ENCODE results near the gene LRP3. TPM values are rescaled to one million over a fixed set of nuclear protein-coding genes. Genes with fewer than 3 reads are reported as not detected.
A peak's percentile ranks its signal among the peaks of the same experiment; 100 is the strongest.

The LRP3 gene
- total RNA-seq, 1 donor from 2014 or later = 13.3 TPM

GRCh38 chr19:33219261-33219815 is 25.2 kb downstream of the LRP3 start:
- Histone ChIP-seq H3K4me2 (ENCODE audit: low read length) (peak overlapping the region; percentile 23), H3K9ac (ENCODE audit: low read length) (no peak overlapping the region), H2AFZ (ENCODE audit: low read depth, low read length) (no peak overlapping the region), H3K79me2 (ENCODE audit: insufficient read depth, low read length) (no peaks in the 10 kb centered on the region), H3K4me3 (ENCODE audit: insufficient read depth, low read depth, low read length) (no peak overlapping the region), H3K36me3 (ENCODE audit: insufficient read depth, low read length) (no peaks in the 10 kb centered on the region), H4K20me1 (ENCODE audit: insufficient read depth, low read length) (peaks cover 9% of the 10 kb centered on the region), H3K4me1 (ENCODE audit: insufficient read depth, low read length) (peaks cover 5% of the 10 kb centered on the region), H3K9me3 (ENCODE audit: insufficient read depth, low read depth, low read length) (no peaks in the 10 kb centered on the region), H3K27ac (ENCODE audit: low read depth, low read length) (no peak overlapping the region), H3K27me3 (ENCODE audit: insufficient read depth, low read length) (peaks cover 20% of the 10 kb centered on the region)
- DNase-seq (ENCODE audit: low read depth) (peak; percentile 81), FAIRE-seq (no peak)
- peaks cover 3% of the 10 kb centered on the region for H3K4me1 Mint-ChIP-seq (ENCODE audit: low read depth, unreplicated experiment)
- H3K9me3 Mint-ChIP-seq (ENCODE audit: unreplicated experiment) = peaks cover 5% of the 10 kb centered on the region
- H3K27me3 Mint-ChIP-seq (ENCODE audit: low read depth, unreplicated experiment) = peaks cover 45% of the 10 kb centered on the region
- no peaks in the 10 kb centered on the region for H3K36me3 Mint-ChIP-seq (ENCODE audit: low read depth, unreplicated experiment)
- H3K4me3 Mint-ChIP-seq (ENCODE audit: unreplicated experiment) = no peak overlapping the region
- H3K27ac Mint-ChIP-seq (ENCODE audit: unreplicated experiment) = no peak overlapping the region
- TF ChIP-seq EZH2 (IDR thresholded peaks at IDR 0.05; ENCODE audit: insufficient read depth, low read length) = no peak
- peak; percentile 24 for TF ChIP-seq CTCF (IDR thresholded peaks at IDR 0.05; ENCODE audit: insufficient read depth, low read depth, low read length)

GRCh38 chr19:33220115-33220514 is 26.0 kb downstream of the LRP3 start:
- H3K79me2 ChIP-seq (ENCODE audit: insufficient read depth, low read length) = no peaks in the 10 kb centered on the region
- H3K9me3 ChIP-seq (ENCODE audit: insufficient read depth, low read depth, low read length) = no peaks in the 10 kb centered on the region
- no peak overlapping the region for H3K9ac ChIP-seq (ENCODE audit: low read length)
- no peak for DNase-seq (ENCODE audit: low read depth)
- peaks cover 5% of the 10 kb centered on the region for H3K4me1 ChIP-seq (ENCODE audit: insufficient read depth, low read length)
- H3K36me3 ChIP-seq (ENCODE audit: insufficient read depth, low read length) = no peaks in the 10 kb centered on the region
- peaks cover 28% of the 10 kb centered on the region for H3K27me3 ChIP-seq (ENCODE audit: insufficient read depth, low read length)
- FAIRE-seq = no peak
- H3K36me3 Mint-ChIP-seq (ENCODE audit: low read depth, unreplicated experiment) = peaks cover 2% of the 10 kb centered on the region
- H3K4me1 Mint-ChIP-seq (ENCODE audit: low read depth, unreplicated experiment) = peaks cover 3% of the 10 kb centered on the region
- no peak overlapping the region for H2AFZ ChIP-seq (ENCODE audit: low read depth, low read length)
- no peak overlapping the region for H3K27ac Mint-ChIP-seq (ENCODE audit: unreplicated experiment)
- peaks cover 5% of the 10 kb centered on the region for H3K9me3 Mint-ChIP-seq (ENCODE audit: unreplicated experiment)
- H4K20me1 ChIP-seq (ENCODE audit: insufficient read depth, low read length) = peaks cover 16% of the 10 kb centered on the region
- no peak overlapping the region for H3K4me3 Mint-ChIP-seq (ENCODE audit: unreplicated experiment)
- no peak overlapping the region for H3K4me3 ChIP-seq (ENCODE audit: insufficient read depth, low read depth, low read length)
- peaks cover 51% of the 10 kb centered on the region for H3K27me3 Mint-ChIP-seq (ENCODE audit: low read depth, unreplicated experiment)
- H3K27ac ChIP-seq (ENCODE audit: low read depth, low read length) = no peak overlapping the region
- no peak overlapping the region for H3K4me2 ChIP-seq (ENCODE audit: low read length)
- no peak for TF ChIP-seq EZH2 (IDR thresholded peaks at IDR 0.05; ENCODE audit: insufficient read depth, low read length)
- no peak for TF ChIP-seq CTCF (IDR thresholded peaks at IDR 0.05; ENCODE audit: insufficient read depth, low read depth, low read length)

GRCh38 chr19:33220735-33221134 is 26.6 kb downstream of the LRP3 start:
- peaks cover 3% of the 10 kb centered on the region for H3K4me1 Mint-ChIP-seq (ENCODE audit: low read depth, unreplicated experiment)
- H3K4me2 ChIP-seq (ENCODE audit: low read length) = no peak overlapping the region
- H3K9me3 ChIP-seq (ENCODE audit: insufficient read depth, low read depth, low read length) = no peaks in the 10 kb centered on the region
- H3K4me3 ChIP-seq (ENCODE audit: insufficient read depth, low read depth, low read length) = no peak overlapping the region
- FAIRE-seq = no peak
- no peaks in the 10 kb centered on the region for H3K79me2 ChIP-seq (ENCODE audit: insufficient read depth, low read length)
- H4K20me1 ChIP-seq (ENCODE audit: insufficient read depth, low read length) = peaks cover 16% of the 10 kb centered on the region
- H3K9me3 Mint-ChIP-seq (ENCODE audit: unreplicated experiment) = peaks cover 5% of the 10 kb centered on the region
- TF ChIP-seq CTCF (IDR thresholded peaks at IDR 0.05; ENCODE audit: insufficient read depth, low read depth, low read length) = no peak
- no peak for TF ChIP-seq EZH2 (IDR thresholded peaks at IDR 0.05; ENCODE audit: insufficient read depth, low read length)
- no peaks in the 10 kb centered on the region for H3K36me3 ChIP-seq (ENCODE audit: insufficient read depth, low read length)
- peaks cover 2% of the 10 kb centered on the region for H3K36me3 Mint-ChIP-seq (ENCODE audit: low read depth, unreplicated experiment)
- no peak overlapping the region for H3K4me3 Mint-ChIP-seq (ENCODE audit: unreplicated experiment)
- peaks cover 5% of the 10 kb centered on the region for H3K4me1 ChIP-seq (ENCODE audit: insufficient read depth, low read length)
- H3K27me3 ChIP-seq (ENCODE audit: insufficient read depth, low read length) = peaks cover 32% of the 10 kb centered on the region
- H3K27ac Mint-ChIP-seq (ENCODE audit: unreplicated experiment) = no peak overlapping the region
- DNase-seq (ENCODE audit: low read depth) = no peak
- no peak overlapping the region for H3K9ac ChIP-seq (ENCODE audit: low read length)
- H3K27me3 Mint-ChIP-seq (ENCODE audit: low read depth, unreplicated experiment) = peaks cover 49% of the 10 kb centered on the region
- H2AFZ ChIP-seq (ENCODE audit: low read depth, low read length) = no peak overlapping the region
- H3K27ac ChIP-seq (ENCODE audit: low read depth, low read length) = no peak overlapping the region

All from astrocyte (in vitro differentiated cells and primary cell).